ENCODE measurements around the gene CLEC12A. TPM values are rescaled to one million over a fixed set of nuclear protein-coding genes. Genes with fewer than 3 reads are reported as not detected.
"Not testable (repeated sequence)": the region's sequence is repeated elsewhere in the genome, so short reads cannot be mapped to it uniquely, and the experiment has no call there.

Gene CLEC12A
- not detected in 2 replicates for total RNA-seq (2014; rRNA removed; shearing (Covaris generic))

DNA sequence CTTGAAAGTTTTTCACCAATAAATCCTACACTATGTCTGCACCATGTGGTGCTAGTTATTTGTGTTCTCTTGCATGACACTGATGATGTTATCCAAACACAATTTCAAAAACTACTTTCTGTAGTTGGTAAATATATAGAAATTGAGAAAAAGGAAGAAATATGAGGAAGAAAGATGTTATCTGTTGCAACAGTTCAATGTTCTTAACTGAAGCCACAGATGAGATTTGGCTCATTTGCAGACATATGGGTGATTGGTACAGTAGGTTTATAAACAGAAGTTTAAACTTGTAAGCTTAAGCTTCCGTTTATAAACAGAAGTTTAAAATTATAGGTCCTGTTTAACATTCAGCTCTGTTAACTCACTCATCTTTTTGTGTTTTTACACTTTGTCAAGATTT is at the start of gene CLEC12A:
TSS of gene CLEC12A (plus strand) at position 229 of the 400 bp plus-strand sequence. CDS start 188 bp downstream, outside the sequence.
- no peak for DNase-seq (ENCODE audit: low read depth)

DNA sequence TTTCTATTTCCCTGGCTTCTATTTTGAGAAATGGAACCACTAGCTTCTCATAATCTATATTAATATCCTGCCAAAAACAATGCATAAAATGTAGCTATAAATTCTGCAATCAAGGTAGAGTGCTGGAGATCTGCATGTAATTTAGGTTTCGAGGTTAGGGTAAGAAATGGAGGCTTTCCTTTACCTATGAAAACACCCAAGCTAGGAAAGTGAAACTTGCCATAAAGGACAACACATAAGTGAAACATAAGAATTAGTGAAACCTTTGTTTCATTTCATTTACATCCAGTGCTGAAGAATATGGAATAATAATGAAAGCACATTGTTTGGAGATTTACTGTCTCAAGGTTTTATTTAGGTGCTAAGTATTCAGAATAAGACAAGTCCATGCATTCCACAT is 48.8 kb upstream of the CLEC12A start:
- DNase-seq (ENCODE audit: low read depth), result no peak

- DNase-seq (ENCODE audit: low read depth), result peak; percentile 1
Observed at GRCh38 chr12:9925705-9926393, 45.4 kb upstream of the CLEC12A start.

DNA sequence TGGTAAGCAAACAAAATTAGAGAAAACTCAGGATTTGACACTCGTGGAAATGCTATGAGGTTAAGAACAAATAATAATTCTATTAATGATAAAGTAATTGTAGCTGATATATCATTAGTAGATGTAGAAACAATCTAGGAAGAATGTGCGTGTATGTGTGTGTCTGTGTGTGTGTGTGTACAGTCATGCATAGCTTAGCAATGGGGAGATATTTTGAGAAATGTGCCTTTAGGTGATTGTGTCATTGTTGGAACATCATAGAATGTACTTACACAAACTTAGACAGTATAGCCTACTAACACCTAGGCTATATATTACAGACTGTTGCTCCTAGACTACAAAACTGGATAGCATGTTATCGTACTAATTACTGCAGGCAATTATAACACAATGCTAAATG is 44.3 kb upstream of the CLEC12A start:
- no peak for DNase-seq (ENCODE audit: low read depth)

GRCh38 chr12:9928607-9929006 is 42.6 kb upstream of the CLEC12A start:
- no peak for DNase-seq (ENCODE audit: low read depth)

- DNase-seq (ENCODE audit: low read depth), result no peak
Observed at GRCh38 chr12:9931245-9931644, 40.0 kb upstream of the CLEC12A start.

DNA sequence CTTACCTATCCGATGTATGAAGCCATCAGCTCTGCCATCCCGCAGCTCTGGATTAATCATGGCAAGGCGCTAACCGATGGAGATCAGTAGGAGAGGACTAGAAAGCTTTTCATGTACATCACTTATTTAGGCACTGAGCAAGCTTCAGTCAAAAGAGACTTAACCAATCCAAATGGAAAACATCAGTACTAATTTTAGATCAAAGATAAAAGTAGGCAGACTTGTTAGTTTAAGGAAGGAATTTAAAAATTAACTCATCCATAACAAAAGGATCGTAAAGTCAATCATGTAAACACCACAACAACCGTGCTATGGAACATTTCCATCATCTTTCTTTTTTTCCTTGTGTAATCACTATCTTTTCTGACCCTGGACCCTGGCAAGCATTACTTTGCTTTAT is 38.9 kb upstream of the CLEC12A start, which contains the start of gene CLEC2A:
TSS of gene CLEC2A (minus strand) at position 101 of the 400 bp plus-strand sequence. CDS start at position 60, 41 bp downstream.
- DNase-seq (ENCODE audit: low read depth), result no peak

DNA sequence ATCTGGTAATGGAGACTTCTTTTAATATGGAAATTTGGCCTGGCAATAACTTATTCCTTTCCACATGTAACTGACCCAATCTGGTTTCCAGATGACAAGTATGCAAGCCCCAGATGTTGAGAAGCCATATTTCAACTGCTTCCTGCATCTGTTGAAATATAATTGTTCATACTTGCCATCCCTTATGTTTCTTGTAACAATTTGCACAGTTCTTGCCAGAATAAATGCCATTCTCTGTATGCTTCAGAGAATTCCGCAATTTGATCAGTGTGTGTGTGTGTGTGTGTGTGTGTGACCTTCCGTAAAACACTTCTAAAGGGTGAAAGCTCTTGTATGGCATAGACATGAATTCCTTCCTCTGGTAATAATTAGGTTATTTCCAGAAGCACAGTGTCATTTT is 37.3 kb upstream of the CLEC12A start:
- no peak for DNase-seq (ENCODE audit: low read depth)

- no peak for DNase-seq (ENCODE audit: low read depth)
Observed at GRCh38 chr12:9935026-9935425, 36.2 kb upstream of the CLEC12A start.

DNA sequence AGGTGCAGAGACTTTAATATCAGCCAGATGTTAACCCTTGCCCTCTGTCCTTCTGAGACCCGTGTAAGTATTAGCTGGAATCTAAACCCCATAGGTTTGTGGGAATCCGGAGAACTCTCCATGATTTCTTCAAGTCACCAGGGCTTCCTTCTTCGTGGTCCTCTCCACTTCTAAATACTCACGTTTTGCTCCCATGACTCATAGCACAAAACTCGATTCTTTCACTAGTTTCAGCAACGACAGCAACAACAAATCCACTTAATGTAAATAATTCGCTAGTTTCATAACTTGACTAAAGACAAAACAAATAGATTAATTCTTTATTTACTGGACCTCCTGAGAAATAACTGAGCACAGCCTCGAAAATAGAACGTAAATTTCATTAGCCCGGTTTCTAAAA is 34.6 kb upstream of the CLEC12A start:
- no peak for DNase-seq (ENCODE audit: low read depth)

- DNase-seq (ENCODE audit: low read depth), result no peak
Observed at GRCh38 chr12:9940375-9940774, 30.8 kb upstream of the CLEC12A start.

DNA sequence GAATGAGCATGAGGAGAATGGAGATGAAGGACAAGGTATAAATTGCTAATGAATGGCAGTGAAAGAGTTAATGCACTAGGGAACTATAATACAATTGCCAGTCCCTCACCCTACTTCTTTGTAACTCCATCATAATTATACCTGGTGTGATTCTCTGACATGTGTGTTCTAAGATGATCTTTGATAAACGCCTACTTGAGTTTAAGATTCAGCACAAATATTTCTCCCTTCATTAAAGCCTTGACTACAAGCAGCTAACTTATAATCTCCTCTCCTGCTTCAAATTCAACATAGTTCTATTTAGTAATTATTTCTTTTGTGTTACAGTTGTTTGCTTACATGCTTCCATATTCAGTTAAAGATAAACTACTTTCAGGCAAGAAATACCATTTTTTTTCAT is 29.4 kb upstream of the CLEC12A start:
- no peak for DNase-seq (ENCODE audit: low read depth)

GRCh38 chr12:9943240-9943639 is 28.0 kb upstream of the CLEC12A start:
- no peak for DNase-seq (ENCODE audit: low read depth)

GRCh38 chr12:9944391-9944790 is 26.8 kb upstream of the CLEC12A start:
- DNase-seq (ENCODE audit: low read depth), result no peak

DNA sequence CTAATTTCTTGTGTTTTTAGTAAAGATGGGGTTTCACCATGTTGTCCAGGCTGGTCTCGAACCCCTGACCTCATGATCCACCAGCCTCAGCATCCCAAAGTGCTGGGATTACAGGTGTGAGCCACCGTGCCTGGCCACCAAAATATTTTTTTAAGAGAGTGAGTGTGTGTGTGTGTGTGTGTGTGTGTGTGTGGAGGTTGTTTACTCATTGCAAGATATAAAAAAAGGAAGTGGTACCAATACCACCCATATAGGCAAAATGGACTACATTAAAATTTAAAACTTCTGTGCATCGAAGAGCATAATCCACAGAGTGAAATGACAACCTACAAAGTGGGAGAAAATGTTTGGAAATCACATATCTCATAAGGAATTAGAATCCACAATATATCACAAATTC is 23.5 kb upstream of the CLEC12A start:
- no peak for DNase-seq (ENCODE audit: low read depth)

DNA sequence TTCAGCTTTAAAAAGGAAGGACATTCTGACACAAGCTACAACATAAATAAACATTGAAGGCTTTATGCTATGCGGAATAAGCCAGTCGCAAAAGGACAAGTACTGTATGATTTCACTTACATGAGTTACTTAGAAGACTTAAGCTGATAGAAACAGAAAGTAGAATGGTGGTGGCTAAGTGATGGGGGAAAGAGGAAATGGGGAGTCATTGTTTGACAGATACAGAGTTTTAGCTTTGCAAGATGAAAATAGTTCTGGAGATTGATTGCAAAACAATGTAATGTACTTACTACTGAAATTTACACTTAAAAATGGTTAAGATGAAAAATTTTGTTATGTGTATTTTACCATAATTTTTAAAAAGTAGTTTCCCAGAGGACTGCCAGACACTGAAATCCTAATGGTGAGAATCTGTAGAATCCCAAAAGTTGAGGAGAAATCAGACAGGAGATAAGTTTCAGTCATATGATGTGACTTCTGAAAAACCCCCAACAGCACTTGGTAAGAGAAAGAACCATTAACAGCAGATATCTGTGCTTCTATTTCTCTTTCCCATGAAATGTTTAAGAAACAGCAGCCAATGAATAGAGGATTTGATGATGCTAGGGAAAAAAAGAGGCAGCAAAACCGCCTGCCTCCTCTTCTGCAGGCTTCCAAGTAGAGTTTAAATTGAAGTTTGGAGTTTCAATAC is 22.5 kb upstream of the CLEC12A start:
- DNase-seq (ENCODE audit: low read depth), result no peak

GRCh38 chr12:9951026-9951675 is 20.1 kb upstream of the CLEC12A start:
- DNase-seq (ENCODE audit: low read depth), result no peak

DNA sequence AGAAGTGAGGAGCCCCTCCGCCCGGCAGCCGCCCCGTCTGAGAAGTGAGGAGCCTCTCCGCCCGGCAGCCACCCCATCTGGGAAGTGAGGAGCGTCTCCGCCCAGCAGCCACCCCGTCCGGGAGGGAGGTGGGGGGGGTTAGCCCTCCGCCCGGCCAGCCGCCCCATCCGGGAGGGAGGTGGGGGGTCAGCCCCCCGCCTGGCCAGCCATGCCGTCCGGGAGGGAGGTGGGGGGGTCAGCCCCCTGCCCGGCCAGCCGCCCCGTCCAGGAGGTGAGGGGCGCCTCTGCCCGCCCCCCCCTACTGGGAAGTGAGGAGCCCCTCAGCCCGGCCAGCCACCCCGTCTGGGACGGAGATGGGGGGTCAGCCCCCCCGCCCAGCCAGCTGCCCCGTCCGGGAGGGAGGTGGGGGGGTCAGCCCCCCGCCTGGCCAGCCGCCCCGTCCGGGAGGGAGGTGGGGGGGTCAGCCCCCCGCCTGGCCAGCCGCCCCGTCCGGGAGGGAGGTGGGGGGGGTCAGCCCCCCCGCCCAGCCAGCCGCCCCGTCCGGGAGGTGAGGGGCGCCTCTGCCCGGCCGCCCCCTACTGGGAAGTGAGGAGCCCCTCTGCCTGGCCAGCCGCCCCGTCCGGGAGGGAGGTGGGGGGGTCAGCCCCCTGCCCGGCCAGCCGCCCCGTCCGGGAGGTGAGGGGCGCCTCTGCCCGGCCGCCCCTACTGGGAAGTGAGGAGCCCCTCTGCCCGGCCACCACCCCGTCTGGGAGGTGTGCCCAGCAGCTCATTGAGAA is 18.1 kb upstream of the CLEC12A start:
- DNase-seq (ENCODE audit: low read depth), result not testable (repeated sequence)

DNA sequence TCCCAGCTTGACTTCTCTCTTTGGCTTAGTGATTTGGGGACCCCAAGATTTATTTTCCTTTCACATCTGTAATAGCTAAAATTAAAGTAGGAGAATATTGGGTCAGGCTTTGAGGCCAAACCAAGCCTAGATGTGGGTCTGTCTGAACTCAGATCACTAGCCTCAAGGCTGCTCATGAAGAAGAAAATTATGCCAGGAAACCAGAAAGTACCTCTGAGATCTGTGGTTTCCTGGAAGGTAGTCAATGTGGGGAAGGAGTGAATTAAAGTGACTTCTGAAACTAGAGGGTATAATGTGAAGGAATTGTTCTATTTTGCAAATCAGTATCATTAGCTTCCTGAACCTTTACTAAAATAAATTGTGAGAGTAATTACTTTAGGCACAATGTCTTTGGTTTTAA is 13.4 kb upstream of the CLEC12A start:
- no peak for DNase-seq (ENCODE audit: low read depth)

DNA sequence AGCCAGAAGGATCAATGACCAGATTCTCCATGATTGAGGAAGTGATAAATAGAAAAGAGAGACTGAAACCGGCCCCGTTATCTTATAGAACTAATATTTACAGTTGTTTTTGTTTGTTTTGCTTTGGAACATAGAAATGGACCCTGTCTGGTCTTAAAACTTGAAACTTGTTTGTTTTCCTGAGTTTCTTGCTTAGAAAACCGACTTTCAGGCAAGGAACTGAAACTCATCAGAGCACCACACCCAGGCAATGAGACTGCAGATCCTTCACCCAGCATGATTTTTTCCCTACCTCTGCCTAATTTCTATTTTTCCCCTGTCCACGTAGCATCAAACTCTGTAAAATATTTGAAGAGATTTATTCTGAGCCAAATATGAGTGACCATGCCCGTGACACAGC is 10.6 kb upstream of the CLEC12A start:
- no peak for DNase-seq (ENCODE audit: low read depth)

DNA sequence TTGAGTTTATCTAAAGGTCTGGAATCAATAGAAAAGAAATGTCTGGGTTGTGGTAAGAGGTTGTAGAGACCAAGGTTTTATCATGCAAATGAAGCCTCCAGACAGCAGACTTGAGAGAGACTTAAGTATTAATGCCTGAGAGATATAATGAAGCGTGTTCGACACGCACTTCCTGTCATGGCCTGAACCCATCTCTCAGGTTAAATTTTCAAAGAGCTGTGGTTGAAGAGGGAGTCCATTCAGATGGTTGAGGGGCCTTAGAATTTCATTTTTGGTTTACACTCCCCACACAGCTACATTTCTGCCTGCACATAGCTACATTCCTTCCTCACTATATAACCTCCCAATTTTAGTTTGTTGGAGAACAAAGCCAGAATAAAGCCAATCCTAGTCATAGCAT is 10.1 kb upstream of the CLEC12A start:
- DNase-seq (ENCODE audit: low read depth), result no peak

DNA sequence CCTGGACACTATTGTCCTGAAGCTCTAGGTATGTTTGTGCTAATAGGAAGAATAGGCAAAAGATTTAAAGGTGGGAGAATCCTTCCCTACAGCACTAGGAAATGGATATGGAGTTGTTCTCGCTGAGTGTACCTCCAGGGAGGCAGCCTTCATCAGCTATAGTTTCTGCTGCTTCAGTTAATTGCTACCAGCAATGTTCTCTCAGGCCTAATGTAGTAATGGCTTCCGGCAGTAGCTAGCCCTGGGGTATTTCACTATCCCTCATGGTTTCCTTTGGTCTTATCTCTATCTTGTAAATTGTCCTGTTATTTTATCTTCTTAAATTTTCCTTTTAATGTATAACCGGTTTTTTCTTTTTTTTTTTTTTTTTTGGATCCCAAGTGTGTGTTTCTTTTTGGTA is 9.3 kb upstream of the CLEC12A start:
- DNase-seq (ENCODE audit: low read depth), result no peak

Data from Daoy (cell line).